ENCODE data around the gene PXDC1. TPM values are rescaled to one million over a fixed set of nuclear protein-coding genes. Genes with fewer than 3 reads are reported as not detected.

PXDC1 gene
- total RNA-seq, 1 experiment from 2014 or later: 24.9 TPM

Other genes starting within 250 kb of the PXDC1 start
- gene FAM50B, start 97.7 kb upstream of the PXDC1 start, total RNA-seq (2014; rRNA removed; shearing (Covaris generic)): 2.2 and 2.3 TPM in 2 replicates